HTR-8/SVneo (cell line): ENCODE measurements around the gene PSMA6.
"Not testable (repeated sequence)": the region's sequence is repeated elsewhere in the genome, so short reads cannot be mapped to it uniquely, and the experiment has no call there.

Experiments
- DNase-seq: peaks from one replicate; pipeline ENCODE4 v3.0.0; 2011; ENCODE audit warnings: low spot score, mixed read lengths; ENCODE audit not compliant: insufficient read length
- FAIRE-seq: peaks from 2 replicates; lab custom pipeline; 2011; peaks lifted over from hg19 to GRCh38; lab: Jason Lieb, UNC

PSMA6 gene

DNA sequence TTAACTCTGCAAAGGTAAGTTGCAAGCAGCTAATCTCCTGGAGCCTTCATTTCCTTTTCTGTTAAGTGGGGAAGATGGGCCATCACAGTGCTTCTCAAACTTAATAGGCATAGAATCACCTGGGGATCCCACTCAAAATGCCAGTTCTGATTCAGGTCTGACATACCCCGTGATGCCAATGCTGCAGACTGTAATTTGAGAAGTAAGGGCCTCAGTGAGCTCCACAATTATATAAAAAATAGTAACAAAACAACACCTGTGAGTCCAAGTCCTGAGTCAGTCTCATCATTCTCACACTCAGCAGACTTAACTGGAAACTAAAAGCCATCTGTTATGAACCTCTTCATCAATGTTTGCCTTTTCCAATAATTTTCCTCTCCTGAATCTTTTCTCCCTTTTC lies 10.8 kb upstream of the PSMA6 start:
- FAIRE-seq: no peak
- DNase-seq: no peak

DNA sequence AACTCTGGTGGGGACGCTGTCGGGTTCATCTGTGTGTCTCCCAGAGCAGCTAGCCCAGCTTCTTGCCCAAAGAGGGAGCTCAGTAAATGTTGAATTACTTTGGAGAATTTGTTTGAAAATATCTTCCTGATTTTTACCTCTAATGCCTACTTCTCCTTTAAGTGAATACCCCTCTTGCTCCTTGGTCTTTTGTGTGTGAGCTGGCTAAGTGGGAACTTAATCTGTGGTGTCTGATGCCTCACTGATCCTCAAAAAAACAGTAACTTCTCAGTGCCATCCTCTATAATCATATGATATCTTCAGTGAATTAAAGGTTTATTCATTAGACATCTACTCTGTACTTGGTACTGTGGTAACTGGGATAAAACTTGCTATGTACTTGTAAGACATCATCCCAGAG lies 7.7 kb upstream of the PSMA6 start:
- no peak for DNase-seq
- no peak for FAIRE-seq

DNA sequence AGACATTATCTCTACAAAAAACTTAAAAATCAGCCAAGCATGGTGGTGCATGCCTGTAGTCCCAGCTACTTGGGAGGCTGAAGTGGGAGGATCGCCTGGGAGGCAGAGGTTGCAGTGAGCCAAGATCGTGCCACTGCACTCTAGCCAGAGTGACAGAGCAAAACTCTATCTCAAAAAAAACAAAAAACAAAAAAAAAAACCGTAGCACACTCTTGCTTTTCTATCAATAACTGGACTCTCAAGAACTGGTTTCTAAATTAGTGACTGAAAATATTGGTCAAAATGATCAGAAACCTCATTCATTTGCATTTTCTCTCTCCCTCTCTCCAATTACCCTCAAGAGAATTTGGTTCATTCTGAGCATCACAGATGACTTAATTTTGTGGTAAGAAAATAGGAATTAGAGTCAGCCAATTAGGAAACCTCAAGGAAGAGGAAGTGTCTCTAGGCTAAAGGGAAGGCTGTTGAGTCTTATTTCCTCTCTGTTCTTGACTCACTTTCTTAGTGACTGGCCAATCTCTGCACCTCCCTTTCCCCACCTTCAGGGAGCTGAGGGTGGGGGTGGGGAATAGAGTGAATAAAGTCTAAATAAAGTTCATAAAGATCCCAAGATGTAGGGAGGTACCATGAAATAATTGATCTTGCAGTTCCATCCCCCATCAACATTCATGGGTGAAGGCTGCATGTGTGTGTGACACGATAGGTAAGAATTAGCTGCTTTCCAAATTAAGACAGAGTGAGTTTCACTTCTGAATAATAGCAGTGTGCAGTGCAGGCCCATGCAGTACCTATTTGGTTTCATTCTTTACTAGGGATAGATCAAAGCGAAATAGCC lies 6.8 kb upstream of the PSMA6 start:
- no peak for FAIRE-seq
- no peak for DNase-seq

DNA sequence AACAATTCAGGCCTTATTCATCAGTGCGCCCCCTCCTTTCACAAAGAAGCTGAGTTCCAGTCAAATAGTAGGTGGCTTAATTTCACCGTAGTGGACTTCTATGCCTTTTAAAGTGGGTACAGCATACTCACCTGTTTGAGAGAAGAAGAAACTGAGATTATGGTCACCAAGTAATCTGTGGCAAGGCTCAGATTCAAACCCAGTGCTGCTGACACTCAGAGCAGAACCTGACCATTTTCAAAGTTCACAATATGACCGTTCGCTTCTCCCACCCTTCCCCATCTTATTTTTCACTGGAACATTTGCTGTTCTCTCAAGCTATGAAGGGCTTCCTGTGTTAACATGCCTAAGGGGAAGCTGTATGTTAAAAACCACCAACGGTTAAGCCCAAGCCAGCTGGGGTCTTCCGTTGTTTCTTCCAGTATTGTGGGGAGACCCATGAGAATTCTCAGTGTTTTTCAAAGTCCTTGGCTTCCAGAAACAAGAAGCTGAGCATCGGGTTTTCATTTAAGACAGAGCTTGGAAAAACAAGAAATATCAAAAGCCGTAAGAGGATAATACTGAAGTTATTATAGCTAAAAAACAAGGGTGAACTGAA lies 6.1 kb upstream of the PSMA6 start:
- DNase-seq: no peak
- no peak for FAIRE-seq

DNA sequence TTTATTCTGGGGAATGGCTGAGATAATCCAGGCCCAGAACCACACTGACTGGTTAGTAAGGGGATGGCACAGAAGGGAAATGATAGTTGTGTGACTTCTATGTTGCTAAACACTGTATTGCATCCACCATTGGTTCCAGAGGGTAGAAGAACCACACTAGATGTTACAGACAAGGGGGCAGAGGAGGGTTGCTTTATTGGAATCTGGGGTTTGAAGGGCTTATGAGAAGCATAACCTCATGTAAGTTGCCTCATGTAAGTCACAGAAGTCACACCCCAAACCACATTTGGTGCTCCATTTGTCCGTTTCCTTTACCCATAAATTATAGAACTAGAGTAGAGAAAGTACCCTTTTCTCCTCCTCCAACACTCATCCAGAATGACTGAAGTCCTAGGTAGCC lies 5.5 kb upstream of the PSMA6 start:
- DNase-seq (no peak), FAIRE-seq (no peak)

DNA sequence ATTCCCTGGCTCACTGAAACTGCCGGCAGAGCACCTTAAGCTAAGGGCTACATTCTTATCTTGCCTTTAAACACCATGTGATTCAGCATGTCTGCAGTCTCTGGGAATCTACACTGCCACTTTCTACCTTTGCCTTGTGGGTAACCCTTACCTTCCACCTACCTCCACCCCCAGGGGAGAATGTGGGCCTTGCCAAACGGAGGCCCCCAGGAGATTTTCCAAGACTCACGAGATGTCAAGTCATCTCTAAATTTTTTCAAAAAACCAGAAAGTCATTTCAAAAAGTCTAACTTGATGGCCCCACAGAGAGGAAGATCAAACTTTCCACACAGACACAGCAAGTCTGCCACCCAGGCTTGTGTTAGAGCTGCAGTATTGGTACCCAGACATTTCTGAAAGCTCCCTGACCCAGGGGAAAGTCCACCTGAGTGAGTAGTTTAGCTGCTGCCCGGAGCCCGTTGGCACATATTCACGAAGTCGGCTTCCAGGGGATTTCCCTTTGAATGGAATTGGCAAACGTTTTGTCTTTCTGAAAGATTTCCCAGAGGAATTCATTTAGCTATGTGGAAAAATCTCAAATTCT lies 4.7 kb upstream of the PSMA6 start:
- FAIRE-seq (no peak), DNase-seq (no peak)

DNA sequence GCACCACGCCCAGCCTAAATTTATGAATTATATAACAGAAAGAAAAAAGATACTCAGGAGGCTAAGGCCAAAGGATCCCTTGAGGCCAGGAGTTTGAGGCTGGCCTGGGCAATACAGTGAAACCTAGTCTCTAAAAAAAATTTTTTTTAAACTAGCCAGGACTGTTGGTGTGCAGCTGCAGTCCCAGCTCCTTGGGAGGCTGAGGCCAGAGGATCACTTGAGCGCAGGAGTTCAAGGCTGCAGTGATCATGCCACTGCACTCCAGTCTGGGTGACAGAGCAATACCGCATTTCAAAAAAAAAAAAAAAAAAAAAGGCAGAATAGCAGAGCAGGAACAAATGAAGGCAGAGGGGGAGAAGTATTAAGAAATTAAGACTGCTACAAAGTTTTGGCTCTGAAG lies 2.6 kb upstream of the PSMA6 start:
- FAIRE-seq: no peak
- DNase-seq: no peak

DNA sequence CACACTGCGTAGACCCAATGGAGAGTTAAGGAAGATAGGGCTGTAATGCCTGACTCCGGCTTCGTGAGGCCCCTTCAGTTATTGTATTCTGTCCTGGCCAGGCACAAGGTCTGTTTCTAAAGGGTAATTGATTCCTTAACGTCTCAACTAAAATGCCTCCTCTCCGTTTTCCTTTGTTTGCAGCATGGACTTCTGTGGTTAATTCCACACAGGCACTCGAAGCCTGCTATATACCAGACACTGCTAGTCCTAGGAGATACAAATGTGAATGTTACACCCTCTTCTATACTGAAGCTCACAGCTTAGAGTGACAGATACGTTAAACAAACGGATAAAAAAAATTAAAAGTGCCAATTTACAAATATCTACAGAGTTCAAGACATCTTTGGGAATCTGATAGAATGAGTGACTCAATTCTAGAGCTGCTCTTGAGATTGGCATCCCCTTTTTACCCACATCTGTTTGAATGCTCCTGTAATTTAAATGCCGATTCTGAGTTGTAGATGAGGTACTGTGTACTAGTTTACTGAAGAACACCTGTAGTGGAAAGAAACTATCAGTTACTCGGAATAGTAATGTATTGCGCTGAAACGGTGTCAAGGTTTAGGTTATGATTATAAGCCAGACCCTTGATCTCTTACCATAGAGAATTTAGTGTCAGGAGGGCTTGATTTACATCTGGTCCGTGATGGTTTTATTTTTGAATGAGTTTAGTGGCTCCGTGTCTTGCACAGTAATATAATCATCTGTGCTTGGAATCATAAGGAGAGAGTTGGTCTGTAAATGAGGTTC lies 784 bp downstream of the PSMA6 start:
- DNase-seq: no peak
- no peak for FAIRE-seq

DNA sequence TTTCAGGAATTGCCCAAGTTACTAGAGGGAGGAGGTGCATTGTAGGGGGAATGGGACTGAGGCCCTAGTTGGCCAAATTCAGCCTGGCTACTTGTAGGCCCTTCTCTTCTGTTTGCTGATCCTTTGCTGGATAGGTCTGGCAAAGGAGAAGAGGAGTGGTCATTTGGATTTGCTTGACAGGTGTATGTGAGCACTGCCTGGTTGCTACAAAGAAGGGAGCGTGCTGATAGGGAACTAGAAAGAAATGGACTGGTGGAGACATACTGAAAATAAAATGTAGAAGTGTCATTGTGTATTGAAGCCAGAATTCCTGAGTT lies 3.6 kb downstream of the PSMA6 start:
- FAIRE-seq (no peak), DNase-seq (no peak)

DNA sequence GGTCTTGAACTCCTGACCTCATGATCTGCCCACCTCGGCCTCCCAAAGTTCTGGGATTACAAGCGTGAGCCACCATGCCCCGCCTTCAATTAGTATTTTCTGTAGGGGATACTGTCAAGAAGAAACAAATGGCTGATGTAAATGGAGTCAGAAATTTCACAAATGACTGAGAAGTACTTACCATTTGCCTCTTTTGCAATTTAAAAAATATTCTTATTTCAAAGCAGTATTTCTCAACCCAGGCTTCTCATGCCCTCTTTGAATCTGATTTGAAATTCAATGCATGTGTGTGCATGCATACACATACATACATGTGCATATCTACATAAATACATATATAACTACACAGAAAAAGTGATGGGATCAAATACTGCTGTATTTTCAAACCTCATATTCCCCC lies 4.4 kb downstream of the PSMA6 start:
- FAIRE-seq (no peak), DNase-seq (no peak)

DNA sequence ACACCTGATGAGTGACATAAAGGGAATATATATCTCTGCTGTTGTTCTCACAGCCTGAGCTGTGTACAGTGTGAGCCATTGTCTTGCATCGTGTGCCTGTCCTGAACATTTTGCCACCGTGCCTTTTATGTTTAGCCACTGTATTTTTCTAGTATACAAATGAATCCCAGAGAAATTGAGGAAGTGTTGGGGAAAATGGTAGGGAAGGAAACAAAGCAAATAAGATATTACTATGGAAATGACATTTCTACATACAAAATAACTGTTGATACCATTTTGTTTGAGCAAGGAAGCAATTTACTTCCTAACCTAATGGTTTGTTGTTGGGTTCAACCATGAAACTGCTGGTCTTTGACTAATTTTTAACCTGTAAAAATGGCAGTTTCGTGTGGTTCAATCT lies 5.5 kb downstream of the PSMA6 start:
- FAIRE-seq (no peak), DNase-seq (no peak)

DNA sequence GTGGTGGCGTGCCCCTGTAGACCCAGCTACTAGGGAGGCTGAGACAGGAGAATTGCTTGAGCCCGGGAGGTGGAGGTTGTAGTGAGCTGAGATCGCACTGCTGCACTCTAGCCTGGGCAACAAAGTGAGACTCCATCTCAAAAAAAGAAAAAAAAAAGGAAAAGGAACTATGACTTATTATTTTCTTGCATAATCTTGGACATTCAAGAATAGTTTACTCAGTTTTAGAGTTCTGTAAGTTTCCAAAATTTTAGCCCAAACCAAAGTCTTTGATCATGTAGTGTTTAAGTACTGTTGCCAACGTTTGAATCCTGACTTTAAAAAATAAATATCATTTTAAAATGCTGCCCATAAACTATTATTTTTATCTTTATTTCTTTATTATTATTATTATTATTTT lies 6.2 kb downstream of the PSMA6 start:
- DNase-seq (no peak), FAIRE-seq (no peak)

DNA sequence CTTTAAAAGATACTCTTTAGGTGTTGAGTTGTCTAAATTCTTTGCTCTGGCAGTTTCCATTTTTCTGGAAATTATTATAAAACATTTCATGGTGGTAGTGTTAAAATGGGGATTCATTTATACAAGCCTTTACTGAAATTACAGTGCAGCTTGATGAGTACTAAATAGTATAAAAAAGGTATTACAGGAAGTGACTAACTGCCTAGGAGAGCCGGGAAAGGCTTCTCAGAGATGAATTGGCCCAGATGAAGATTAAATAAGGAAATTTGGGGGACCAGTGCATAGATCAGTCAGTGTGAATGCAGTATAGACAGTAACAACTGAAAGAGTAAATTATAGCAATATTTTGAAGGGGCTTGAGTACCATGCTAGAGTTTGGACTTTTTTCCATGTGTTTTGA lies 7.5 kb downstream of the PSMA6 start:
- FAIRE-seq (no peak), DNase-seq (no peak)

DNA sequence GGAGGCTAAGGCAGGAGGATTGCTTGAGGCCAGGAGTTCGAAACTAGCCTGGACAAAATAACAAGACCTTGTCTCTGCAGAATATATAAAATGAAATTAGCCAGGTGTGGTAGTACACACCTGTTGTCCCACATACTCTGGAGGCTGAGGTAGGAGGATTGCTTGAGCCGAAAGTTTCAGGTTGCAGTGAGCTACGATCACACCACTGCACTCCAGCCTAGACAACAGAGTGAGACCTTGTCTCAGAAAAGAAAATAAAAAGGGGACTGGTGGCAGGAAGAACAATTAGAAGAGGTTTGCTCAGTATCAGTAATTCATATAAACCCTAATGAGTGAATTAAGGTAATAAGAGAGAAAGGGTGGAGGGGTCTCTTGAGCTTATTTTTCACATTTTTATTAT lies 8.0 kb downstream of the PSMA6 start:
- DNase-seq (no peak), FAIRE-seq (no peak)

DNA sequence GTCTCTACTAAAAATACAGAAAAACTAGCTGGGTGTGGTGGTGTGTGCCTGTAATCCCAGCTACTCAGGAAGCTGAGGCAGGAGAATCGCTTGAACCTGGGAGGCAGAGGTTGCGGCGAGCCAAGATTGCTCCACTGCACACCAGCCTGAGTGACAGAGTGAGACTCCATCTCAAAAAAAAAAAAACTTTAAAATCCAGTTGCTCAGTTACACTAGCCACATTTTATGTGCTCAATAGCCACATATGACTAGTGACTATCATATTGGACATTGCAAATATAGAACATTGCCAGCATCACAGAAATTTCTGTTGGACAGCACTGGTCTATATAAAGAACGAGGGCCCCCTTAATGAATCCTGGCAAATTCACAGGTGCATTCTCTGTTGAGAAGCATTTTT lies 9.2 kb downstream of the PSMA6 start:
- not testable (repeated sequence) for FAIRE-seq, DNase-seq

DNA sequence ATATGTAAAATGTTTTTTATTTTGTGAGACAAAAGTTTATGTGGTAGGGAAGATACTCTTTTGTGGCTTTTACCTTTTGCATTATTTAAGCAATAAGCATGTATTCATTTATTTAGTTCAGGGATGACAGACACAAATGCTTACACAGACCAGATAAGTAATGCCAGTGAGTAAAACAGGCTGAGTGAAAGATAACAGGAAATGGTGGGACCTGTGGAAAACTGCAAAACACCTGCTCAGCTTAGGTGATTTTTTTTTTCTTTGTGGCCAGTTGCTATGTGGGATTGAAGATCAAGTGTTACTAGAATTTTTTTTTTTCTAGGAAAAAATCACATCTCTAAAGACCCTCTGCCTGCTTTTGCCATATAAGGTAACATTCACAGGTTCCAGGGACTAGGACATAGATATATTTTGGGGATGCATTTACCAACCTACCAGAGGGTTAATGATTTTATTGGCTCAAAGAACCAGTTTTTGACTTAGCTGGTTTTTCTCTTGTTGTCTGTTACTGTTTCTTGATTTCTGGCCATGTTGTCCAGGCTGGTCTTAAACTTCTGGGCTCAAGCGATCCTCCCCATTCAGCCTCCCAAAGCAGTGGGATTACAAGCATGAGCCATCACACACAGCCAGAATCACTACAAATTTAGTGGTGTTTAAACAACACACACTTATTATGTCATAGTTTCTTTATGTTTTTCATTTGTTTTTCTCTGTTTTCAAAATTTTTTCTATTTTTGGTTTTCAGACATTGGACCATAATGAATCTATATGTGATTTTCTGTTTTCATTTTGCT lies 9.8 kb downstream of the PSMA6 start:
- no peak for DNase-seq

DNA sequence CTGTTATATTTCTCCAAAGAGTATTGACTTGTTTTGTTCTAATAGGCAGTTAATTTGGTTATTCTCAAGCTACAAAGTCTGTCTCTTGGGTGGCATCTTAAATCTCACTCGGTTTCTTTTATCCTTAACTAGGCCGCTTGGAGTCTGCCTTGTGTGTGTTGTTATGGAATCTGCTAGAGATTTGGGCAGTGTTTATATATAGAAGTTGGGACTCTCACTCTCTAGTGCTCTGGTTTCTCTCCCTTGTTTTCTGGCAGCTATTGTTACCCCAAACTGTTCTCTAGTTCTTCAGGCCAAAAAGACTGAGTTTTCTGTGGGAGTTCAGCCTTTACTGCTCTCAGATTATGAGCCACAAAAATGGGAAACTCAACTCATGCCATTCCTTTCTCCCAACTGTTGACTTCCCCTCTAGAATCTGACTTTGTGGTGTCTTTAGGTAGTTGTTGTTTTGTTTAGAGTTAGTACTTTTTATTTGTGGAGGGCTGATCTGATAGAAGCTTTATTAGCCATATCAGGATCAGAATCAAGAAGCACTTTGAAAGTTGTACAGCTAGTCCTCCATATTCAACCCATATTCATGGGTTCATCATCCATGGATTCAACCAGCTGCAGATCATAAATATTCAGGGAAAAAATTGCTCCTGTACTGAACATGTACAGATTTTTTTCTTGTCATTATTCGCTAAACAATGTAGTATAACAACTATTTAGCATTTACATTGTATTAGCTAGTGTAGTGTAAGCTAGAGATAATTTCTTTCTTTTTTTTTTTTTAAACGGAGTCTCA lies 11.2 kb downstream of the PSMA6 start:
- FAIRE-seq: no peak
- no peak for DNase-seq

More for the DNA sequence above, 9.8 kb downstream of the PSMA6 start:
- FAIRE-seq: no peak

DNA sequence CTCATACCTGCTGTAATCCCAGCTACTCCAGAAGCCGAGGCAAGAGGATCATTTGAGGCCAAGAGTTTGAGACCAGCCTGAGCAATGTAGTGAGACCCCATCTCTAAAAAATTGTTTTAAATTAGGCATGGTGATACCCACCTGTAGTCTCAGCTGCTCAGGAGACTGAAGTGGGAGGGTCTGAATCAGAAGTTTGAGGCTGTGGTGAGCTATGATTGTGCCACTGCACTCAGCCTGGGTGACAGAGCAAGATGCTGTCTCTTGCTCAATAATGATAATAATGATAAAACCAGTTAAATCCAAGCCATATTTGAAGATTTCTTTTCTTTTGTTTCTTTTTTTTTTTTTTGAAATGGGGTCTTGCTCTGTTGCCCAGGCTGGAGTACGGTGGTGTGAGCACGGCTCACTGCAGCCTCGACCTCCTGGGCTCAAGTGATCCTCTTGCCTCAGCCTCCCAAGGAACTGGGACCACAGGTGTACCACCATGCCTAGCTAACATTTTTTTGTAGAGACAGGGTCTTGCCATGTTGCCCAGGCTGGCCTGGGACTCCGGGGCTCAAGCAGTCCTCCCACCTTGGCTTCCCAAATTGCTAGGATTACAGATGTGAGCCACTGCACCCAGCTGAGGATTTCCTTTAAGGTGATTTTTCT lies 12.8 kb downstream of the PSMA6 start:
- no peak for FAIRE-seq

DNA sequence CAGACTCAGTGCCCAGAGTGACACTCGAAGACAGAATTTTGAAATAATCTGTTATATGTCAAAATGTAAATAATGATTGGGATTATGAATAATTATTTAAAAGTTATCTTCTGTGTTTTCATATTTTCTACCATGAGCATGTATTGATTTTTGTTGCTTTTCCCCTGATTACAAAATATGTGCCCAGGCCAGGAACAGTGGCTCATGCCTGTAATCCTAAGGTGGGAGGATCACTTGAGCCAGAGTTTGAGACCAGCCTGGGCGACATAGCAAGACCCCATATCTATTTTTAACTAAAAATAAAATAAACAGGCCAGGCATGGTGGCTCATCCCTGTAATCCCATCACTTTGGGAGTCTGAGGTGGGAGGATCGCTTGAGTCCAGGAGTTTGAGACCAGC lies 13.5 kb downstream of the PSMA6 start:
- DNase-seq (no peak), FAIRE-seq (no peak)

More for the DNA sequence above, 12.8 kb downstream of the PSMA6 start:
- no peak for DNase-seq
